Measurements from ENCODE around the gene PDLIM5. TPM values are rescaled to one million over a fixed set of nuclear protein-coding genes. Genes with fewer than 3 reads are reported as not detected.

The PDLIM5 gene
- total and polyA plus RNA-seq, 4 donors, result 64.4 to 762 (median 228) TPM

- Histone ChIP-seq H3K4me3 (ENCODE audit: low read length in 2 of 2) (no peak overlapping the region), H3K27me3 (ENCODE audit: control insufficient read depth in 1 of 2, insufficient read depth in 2 of 2, low read length in 1 of 2) (no peaks in the 10 kb centered on the region), H3K4me1 (ENCODE audit: control insufficient read depth in 1 of 2, insufficient read depth in 2 of 2, low read length in 2 of 2) (peaks cover 9 to 14% of the 10 kb centered on the region in 2 donors), H3K36me3 (ENCODE audit: control insufficient read depth in 1 of 2, insufficient read depth in 2 of 2, low read length in 1 of 2) (no peaks in the 10 kb centered on the region), H3K27ac (ENCODE audit: low read depth in 1 of 2, low read length in 2 of 2) (peak overlapping the region in 1 of 2 donors; percentile 28), H3K9me3 (ENCODE audit: control insufficient read depth, low read length) (no peaks in the 10 kb centered on the region)
- intact Hi-C loops (cut with DNase I), result no loop called here
- DNase-seq (no peak), ATAC-seq (ENCODE audit: low FRiP score) (no peak)
- WGBS, 2 donors, result 75 to 82% methylated on average over 4 of the region's 4 CpGs
Measured at GRCh38 chr4:94533405-94534223, 81.9 kb downstream of the PDLIM5 start.

GRCh38 chr4:94534401-94535312, 82.9 kb downstream of the PDLIM5 start:
- peak overlapping the region in 1 of 2 donors; percentile 10 for H3K4me3 ChIP-seq (ENCODE audit: low read length in 2 of 2)
- H3K36me3 ChIP-seq (ENCODE audit: control insufficient read depth in 1 of 2, insufficient read depth in 2 of 2, low read length in 1 of 2), result no peaks in the 10 kb centered on the region
- no peaks in the 10 kb centered on the region for H3K9me3 ChIP-seq (ENCODE audit: control insufficient read depth, low read length)
- peak overlapping the region in 1 of 2 donors; percentile 71 for H3K27ac ChIP-seq (ENCODE audit: low read depth in 1 of 2, low read length in 2 of 2)
- DNase-seq (no peak), ATAC-seq (ENCODE audit: low FRiP score) (no peak)
- intact Hi-C loops (cut with DNase I), result loop anchor here in 1 of 2 donors (5.0 kb wide), 1 partner anchor 38 kb away; no protein-coding TSS in a partner anchor
- peaks cover 9 to 17% of the 10 kb centered on the region in 2 donors for H3K4me1 ChIP-seq (ENCODE audit: control insufficient read depth in 1 of 2, insufficient read depth in 2 of 2, low read length in 2 of 2)
- H3K27me3 ChIP-seq (ENCODE audit: control insufficient read depth in 1 of 2, insufficient read depth in 2 of 2, low read length in 1 of 2), result no peaks in the 10 kb centered on the region
- WGBS, 2 donors, result 36 to 38% methylated on average over 5 of the region's 5 CpGs

- DNase-seq (no peak), ATAC-seq (ENCODE audit: low FRiP score) (no peak)
- H3K4me1 ChIP-seq (ENCODE audit: control insufficient read depth in 1 of 2, insufficient read depth in 2 of 2, low read length in 2 of 2), result peaks cover 9 to 21% of the 10 kb centered on the region in 2 donors
- WGBS, 2 donors, result 71 to 77% methylated on average over 3 of the region's 3 CpGs
- H3K27ac ChIP-seq (ENCODE audit: low read depth in 1 of 2, low read length in 2 of 2), result peak overlapping the region in 1 of 2 donors; percentile 36
- H3K27me3 ChIP-seq (ENCODE audit: control insufficient read depth in 1 of 2, insufficient read depth in 2 of 2, low read length in 1 of 2), result no peaks in the 10 kb centered on the region
- no peaks in the 10 kb centered on the region for H3K36me3 ChIP-seq (ENCODE audit: control insufficient read depth in 1 of 2, insufficient read depth in 2 of 2, low read length in 1 of 2)
- H3K4me3 ChIP-seq (ENCODE audit: low read length in 2 of 2), result no peak overlapping the region
- no peaks in the 10 kb centered on the region for H3K9me3 ChIP-seq (ENCODE audit: control insufficient read depth, low read length)
- intact Hi-C loops (cut with DNase I), result loop anchor here in 1 of 2 donors (5.0 kb wide), 1 partner anchor 36 kb away; no protein-coding TSS in a partner anchor
Measured at GRCh38 chr4:94536049-94536448, 84.3 kb downstream of the PDLIM5 start.

- WGBS, 2 donors, result 32 to 42% methylated on average over 3 of the region's 3 CpGs
- Histone ChIP-seq H3K27ac (ENCODE audit: low read depth in 1 of 2, low read length in 2 of 2) (no peak overlapping the region), H3K4me1 (ENCODE audit: control insufficient read depth in 1 of 2, insufficient read depth in 2 of 2, low read length in 2 of 2) (peaks cover 9 to 27% of the 10 kb centered on the region in 2 donors)
Measured at GRCh38 chr4:94536649-94537469, 85.1 kb downstream of the PDLIM5 start.

GRCh38 chr4:94537921-94538628, 86.3 kb downstream of the PDLIM5 start:
- ATAC-seq (ENCODE audit: low FRiP score) (no peak), DNase-seq (no peak)
- H3K27me3 ChIP-seq (ENCODE audit: control insufficient read depth in 1 of 2, insufficient read depth in 2 of 2, low read length in 1 of 2), result no peaks in the 10 kb centered on the region
- no peak overlapping the region for H3K4me3 ChIP-seq (ENCODE audit: low read length in 2 of 2)
- peaks cover 9 to 27% of the 10 kb centered on the region in 2 donors for H3K4me1 ChIP-seq (ENCODE audit: control insufficient read depth in 1 of 2, insufficient read depth in 2 of 2, low read length in 2 of 2)
- WGBS, 2 donors, result 25 to 27% methylated on average over 3 of the region's 3 CpGs
- H3K27ac ChIP-seq (ENCODE audit: low read depth in 1 of 2, low read length in 2 of 2), result no peak overlapping the region
- H3K36me3 ChIP-seq (ENCODE audit: control insufficient read depth in 1 of 2, insufficient read depth in 2 of 2, low read length in 1 of 2), result no peaks in the 10 kb centered on the region
- intact Hi-C loops (cut with DNase I), result loop anchor here in 1 of 2 donors (5.0 kb wide), 1 partner anchor 34 kb away; no protein-coding TSS in a partner anchor
- no peaks in the 10 kb centered on the region for H3K9me3 ChIP-seq (ENCODE audit: control insufficient read depth, low read length)

More at GRCh38 chr4:94536649-94537469, 85.1 kb downstream of the PDLIM5 start:
- intact Hi-C loops (cut with DNase I), result loop anchor here in 1 of 2 donors (5.0 kb wide), 1 partner anchor 35 kb away; no protein-coding TSS in a partner anchor
- Histone ChIP-seq H3K4me3 (ENCODE audit: low read length in 2 of 2) (peak overlapping the region in 1 of 2 donors; percentile 18), H3K9me3 (ENCODE audit: control insufficient read depth, low read length) (no peaks in the 10 kb centered on the region), H3K27me3 (ENCODE audit: control insufficient read depth in 1 of 2, insufficient read depth in 2 of 2, low read length in 1 of 2) (no peaks in the 10 kb centered on the region), H3K36me3 (ENCODE audit: control insufficient read depth in 1 of 2, insufficient read depth in 2 of 2, low read length in 1 of 2) (no peaks in the 10 kb centered on the region)
- DNase-seq (no peak), ATAC-seq (ENCODE audit: low FRiP score) (no peak)

- intact Hi-C loops (cut with DNase I), result no loop called here
- H3K27me3 ChIP-seq (ENCODE audit: control insufficient read depth in 1 of 2, insufficient read depth in 2 of 2, low read length in 1 of 2), result no peaks in the 10 kb centered on the region
- peaks cover 3 to 24% of the 10 kb centered on the region in 2 donors for H3K4me1 ChIP-seq (ENCODE audit: control insufficient read depth in 1 of 2, insufficient read depth in 2 of 2, low read length in 2 of 2)
- ATAC-seq (ENCODE audit: low FRiP score) (no peak), DNase-seq (no peak)
- no peak overlapping the region for H3K27ac ChIP-seq (ENCODE audit: low read depth in 1 of 2, low read length in 2 of 2)
- H3K4me3 ChIP-seq (ENCODE audit: low read length in 2 of 2), result no peak overlapping the region
- H3K36me3 ChIP-seq (ENCODE audit: control insufficient read depth in 1 of 2, insufficient read depth in 2 of 2, low read length in 1 of 2), result no peaks in the 10 kb centered on the region
- 76 to 78% methylated on average over 1 of the region's 1 CpG for WGBS, 2 donors
- no peaks in the 10 kb centered on the region for H3K9me3 ChIP-seq (ENCODE audit: control insufficient read depth, low read length)
Measured at GRCh38 chr4:94540476-94540875, 88.7 kb downstream of the PDLIM5 start.

GRCh38 chr4:94544811-94545210, 93.1 kb downstream of the PDLIM5 start:
- WGBS, 2 donors, result 33 to 35% methylated on average over 2 of the region's 2 CpGs
- no peak overlapping the region for H3K4me3 ChIP-seq (ENCODE audit: low read length in 2 of 2)
- no peaks in the 10 kb centered on the region for H3K9me3 ChIP-seq (ENCODE audit: control insufficient read depth, low read length)
- DNase-seq (no peak), ATAC-seq (ENCODE audit: low FRiP score) (no peak)
- H3K27me3 ChIP-seq (ENCODE audit: control insufficient read depth in 1 of 2, insufficient read depth in 2 of 2, low read length in 1 of 2), result no peaks in the 10 kb centered on the region
- intact Hi-C loops (cut with DNase I), result no loop called here
- peak overlapping the region in 1 of 2 donors; percentile 63 for H3K27ac ChIP-seq (ENCODE audit: low read depth in 1 of 2, low read length in 2 of 2)
- H3K36me3 ChIP-seq (ENCODE audit: control insufficient read depth in 1 of 2, insufficient read depth in 2 of 2, low read length in 1 of 2), result no peaks in the 10 kb centered on the region
- H3K4me1 ChIP-seq (ENCODE audit: control insufficient read depth in 1 of 2, insufficient read depth in 2 of 2, low read length in 2 of 2), result peaks cover 0 to 21% of the 10 kb centered on the region in 2 donors
